HG02938 (cell line): ENCODE data around the gene RBMS2.
A peak's percentile ranks its signal among the peaks of the same experiment; 100 is the strongest.

Experiments
- ATAC-seq: cut with Tn5 transposase; IDR thresholded peaks from one replicate; pipeline ENCODE4 v1.9.1; 2021; ENCODE audit warnings: mild to moderate bottlenecking, moderate library complexity; ENCODE audit not compliant: unreplicated experiment

RBMS2 gene

GRCh38 chr12:56629459-56630179 lies 108.0 kb downstream of the RBMS2 start:
- ATAC-seq: no peak

GRCh38 chr12:56630180-56630632 lies 108.6 kb downstream of the RBMS2 start, which contains the start of gene BAZ2A:
TSS of gene BAZ2A (minus strand) at chr12:56630326. CDS start at chr12:56617530, 12,796 bp downstream.
- ATAC-seq: peak; percentile 47

DNA sequence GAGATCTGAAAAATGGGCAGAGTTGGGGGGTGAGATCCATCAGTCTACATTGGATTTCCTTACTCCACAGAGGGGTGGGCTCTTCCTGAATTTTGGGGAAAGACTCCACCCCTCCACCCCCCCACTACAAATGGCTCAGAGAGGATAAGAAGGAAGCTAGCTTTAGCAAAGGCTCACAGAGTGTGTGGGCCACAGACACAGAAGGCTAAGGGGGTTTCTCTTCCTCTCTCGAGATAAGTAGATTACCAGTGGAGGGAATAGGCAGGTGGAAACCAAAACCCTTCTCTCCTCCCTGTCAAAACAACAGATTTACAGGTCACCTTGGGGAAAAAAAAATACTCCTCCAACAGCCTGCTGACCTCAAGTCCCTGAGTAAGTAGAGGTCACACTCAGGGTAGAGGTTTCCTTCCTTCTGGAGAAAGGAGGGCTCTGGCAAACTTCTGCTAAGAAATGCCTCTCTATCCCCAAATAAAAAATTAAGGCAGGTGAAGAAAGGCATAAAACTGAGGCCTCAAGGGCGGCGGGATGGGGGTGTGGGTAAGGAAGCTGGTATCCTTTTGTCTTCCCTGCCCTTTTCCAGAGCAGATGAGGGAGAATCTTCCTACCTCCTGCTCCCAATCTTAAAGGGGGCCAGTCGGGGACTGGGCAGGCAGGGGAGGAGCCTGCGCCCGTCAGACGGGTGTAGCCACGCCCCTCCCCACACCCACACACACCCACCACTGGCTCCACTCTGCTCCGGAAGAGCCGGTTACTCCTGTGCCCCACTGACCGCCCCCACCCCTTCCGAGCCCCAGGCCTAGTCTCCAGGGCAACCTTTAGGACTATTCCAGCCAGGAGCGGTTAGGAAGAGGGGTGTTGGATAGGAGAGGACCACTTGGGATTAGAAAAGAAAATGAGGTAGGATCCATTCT lies 110.4 kb downstream of the RBMS2 start:
- no peak for ATAC-seq

GRCh38 chr12:56632701-56633467 lies 111.3 kb downstream of the RBMS2 start:
- ATAC-seq: no peak

DNA sequence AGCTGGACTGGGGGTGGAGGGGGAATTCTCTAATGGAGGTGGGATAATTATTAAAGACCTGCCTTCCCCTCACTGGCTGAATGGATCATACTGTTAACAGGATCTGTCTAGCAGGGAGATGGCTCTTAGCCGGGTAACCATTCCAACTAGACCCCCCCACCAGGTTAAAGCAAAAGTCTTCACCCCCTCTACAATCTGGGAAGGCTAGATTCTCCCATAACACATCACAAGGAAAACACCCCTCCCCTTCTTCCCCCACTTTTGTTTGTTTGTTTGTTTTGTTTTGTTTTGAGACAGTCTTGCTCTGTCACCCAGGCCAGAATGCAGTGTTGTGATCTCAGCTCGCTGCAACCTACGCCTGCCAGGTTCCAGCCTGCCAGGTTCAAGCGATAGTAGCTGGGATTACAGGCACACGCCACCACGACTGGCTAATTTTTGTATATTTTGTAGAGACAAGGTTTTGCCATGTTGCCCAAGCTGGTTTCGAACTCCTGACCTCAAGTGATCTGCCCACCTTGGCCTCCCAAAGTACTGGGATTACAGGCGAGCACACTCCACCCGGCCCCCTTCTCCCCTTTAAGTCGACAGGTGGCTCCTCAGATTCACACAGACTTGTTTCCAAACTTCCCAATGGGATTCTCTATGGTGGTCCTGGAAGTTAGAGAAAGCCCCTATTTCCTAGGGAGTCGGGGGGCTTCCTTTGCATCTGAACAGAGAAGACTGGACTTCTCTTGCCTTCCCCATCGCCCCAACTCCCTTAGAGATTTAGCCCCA lies 112.0 kb downstream of the RBMS2 start:
- no peak for ATAC-seq

DNA sequence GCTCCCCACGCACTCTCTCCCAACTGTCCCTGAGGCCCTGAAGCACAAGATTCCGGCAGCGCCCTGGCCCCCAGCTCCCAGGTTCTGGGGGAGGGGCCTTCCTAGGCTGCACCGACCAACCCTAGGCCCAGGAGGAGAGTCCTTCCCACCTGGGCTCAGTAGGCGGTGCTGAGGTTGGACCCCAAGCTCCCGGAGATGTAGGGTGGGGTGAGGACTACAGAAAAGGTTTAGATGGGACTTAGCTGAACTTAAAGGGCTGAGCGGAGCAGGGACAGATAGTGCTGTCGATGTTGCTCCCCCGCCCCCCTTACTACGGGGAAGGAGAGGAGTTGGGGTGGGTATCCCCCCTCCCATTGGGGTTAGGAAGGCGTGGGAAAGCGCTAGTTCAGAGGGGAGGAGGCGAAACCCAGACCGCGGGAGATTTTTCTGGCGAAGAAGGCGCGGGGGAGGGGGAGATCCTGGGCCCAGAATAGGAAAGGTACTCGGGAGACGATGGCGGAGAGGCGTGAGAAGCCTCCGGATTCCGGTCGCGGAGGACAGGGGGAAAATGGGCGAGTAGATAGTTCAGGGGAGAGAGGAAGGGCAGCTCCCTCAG lies 112.7 kb downstream of the RBMS2 start:
- ATAC-seq: no peak

GRCh38 chr12:56634837-56635791 lies 113.5 kb downstream of the RBMS2 start:
- no peak for ATAC-seq

DNA sequence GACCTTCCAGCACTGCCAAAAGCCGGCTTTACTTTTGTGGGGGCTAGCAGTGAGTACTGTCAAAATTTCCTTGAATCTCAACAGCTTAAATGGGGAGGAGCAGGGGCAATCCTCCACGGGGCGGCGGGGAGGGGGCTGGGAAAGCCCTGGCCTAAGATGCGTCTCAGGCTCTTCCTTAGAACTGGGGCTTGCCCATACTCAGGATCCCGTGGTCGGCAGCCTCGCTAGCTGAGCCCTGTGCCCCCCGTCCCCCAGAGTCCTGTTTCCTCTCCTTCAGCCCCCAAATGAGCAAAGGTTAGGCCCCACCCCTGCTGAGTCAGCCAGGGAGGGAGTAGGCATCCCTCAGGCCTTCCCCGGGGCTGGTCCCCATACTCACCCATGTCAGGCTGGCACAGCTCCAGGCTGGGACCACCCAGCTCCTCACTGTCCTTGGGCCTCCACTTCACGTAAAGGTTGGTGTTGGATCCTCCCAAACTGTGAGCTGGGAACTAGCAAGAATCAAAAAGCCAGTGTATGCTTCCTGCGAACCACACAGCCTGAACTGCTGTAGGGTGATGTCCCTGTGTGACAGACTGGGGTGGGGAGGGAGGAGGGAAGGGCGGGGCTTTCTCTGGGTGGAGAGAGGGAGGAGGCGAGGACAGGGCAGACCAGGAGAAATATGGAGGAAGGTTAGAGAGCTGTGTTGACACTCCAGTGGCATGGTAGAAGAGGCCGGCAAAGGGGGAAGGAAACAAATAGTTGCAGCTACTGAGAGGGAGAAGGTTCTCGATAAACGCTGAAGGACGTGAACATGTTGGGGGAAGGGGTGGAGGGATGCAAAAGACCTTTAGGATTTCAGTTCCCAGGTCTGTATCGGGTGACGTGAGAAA lies 114.4 kb downstream of the RBMS2 start:
- peak; percentile 33 for ATAC-seq

DNA sequence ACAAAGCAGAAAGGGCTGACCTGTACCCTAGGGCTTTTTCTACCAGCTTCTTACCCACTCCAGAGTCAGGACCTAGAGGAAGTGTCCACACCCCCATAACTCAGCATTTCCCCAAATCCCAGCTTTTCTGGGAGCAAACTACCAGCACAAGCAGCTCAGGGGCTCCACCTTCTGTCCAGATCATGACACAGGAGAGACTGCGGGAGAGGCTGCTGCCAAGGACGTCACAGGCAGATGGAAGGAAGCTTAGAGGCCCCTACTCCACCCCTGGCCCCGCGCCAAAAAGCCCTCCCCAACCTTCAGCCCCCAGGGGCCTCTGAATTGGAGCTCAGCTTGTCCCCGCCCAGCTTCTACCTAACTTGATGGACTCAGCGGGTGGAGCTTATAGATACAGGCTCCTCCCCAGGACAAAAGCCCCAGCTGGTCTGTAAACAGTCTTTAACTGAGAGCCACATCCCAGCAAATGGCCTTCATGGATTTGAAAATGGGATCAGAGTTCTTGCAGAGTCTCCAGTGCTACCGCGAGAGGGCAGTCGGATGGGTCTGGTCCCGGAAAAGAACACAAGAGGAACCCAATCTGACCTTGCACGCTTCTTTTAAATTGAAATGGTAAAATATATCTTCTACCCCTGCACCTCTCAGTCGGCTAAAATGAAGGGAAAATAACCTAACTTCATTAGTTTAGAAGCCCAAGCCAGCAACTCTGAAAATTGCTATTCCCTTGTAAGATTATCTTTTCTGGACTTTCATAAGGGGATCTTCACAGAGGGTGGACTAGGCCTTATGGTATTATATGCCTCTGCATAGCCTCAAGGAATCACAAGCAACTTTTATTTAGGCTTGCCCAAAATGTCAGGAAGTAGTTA lies 115.3 kb downstream of the RBMS2 start:
- ATAC-seq: peak; percentile 55

DNA sequence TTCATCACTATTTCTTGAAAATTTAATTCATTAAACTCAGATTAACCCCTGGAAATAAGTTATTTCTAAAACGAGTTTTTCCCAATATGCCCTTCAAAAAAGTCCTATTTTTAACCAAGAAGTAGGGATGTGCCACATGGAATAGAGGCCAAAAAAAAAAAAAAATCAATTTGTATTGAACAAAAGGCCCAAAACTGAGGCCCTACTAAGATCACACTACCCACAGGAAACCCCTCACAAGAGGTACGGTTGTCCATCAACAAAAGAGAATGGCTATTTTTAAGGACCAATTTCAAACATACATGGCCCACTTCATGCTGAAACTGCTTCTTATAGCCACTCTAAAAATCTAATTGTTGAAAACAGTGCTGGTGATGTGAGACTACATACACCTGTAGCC lies 116.0 kb downstream of the RBMS2 start:
- ATAC-seq: no peak

- no peak for ATAC-seq
These were observed 119.6 kb downstream of the RBMS2 start for GRCh38 chr12:56641219-56641618.

DNA sequence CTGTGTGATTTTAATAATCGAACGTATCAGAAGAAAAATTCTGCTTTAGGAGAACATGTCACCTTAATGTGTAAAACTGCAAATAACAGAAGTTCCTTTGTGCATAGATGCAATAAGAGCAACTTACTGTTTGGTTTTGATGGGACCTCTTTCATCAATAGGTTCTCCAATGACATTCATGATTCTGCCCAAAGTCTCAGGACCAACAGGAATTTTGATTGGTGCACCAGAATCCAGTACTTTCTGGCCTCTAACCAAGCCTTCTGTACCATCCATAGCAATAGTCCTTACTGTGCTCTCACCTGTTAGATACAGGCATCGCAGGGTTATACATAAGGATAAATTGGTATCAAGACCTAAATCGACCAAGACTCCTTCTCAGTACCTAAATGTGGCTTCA lies 123.0 kb downstream of the RBMS2 start:
- no peak for ATAC-seq

DNA sequence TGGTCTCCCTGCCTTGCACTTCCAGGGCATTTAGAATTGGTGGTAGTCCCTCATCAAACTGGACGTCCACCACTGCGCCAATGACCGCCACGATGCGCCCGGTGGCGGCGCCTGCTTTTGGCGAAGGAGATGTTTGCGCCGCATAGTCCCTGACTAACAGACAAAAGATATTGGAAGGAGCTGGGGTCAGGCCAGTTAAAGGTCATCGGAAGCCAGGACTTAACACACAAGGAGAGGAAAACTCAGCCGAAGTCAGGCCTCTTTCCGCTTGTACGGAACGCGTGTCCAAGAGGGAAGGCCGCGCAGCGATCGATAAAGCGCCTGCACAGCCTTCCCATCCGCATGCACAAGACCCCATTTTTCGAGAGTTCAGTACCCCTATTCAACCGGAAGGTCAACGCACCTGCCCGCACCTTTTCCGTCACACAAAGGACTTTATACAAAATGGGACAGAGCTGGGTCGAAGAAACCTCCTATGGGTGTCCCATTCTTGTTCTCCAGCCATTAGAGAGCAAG lies 123.6 kb downstream of the RBMS2 start:
- no peak for ATAC-seq
